Body of pancreas (tissue), 4 donors: Measurements from ENCODE around the gene TRIM16.
"Not testable (repeated sequence)": the region's sequence is repeated elsewhere in the genome, so short reads cannot be mapped to it uniquely, and the experiment has no call there.

ENCODE experiments used
- CTCF ChIP-seq, 7 experiments: fragments of 450-650 bp in 4 of 7; fragments of 200-600 bp in 3 of 7; sonication (generic) in 3 of 7; IDR thresholded peaks; one replicate each; pipeline ENCODE4 v1.5.1; 2016 to 2019; ENCODE audit warnings: antibody characterized with exemption in 7 of 7
- POLR2A ChIP-seq, 3 donors: fragments of 450-650 bp; IDR thresholded peaks; one replicate each; pipeline ENCODE4 v1.6.1; 2016; ENCODE audit warnings: antibody characterized with exemption in 3 of 3, mild to moderate bottlenecking in 2 of 3

GRCh38 chr17:15588017-15588416 lies 96.1 kb downstream of the TRIM16 start:
- TF ChIP-seq CTCF, POLR2A (IDR thresholded peaks at IDR 0.05): not testable (repeated sequence)
